Muscle layer of colon (tissue), 2 donors: ENCODE data around the gene GDAP2.
"Not testable (repeated sequence)": the region's sequence is repeated elsewhere in the genome, so short reads cannot be mapped to it uniquely, and the experiment has no call there.

Experiments used
- H3K27ac ChIP-seq: one replicate; pipeline ENCODE4 v1.7.0; 2013; ENCODE audit warnings: low read depth, mild to moderate bottlenecking, low read length, moderate library complexity
- H3K27me3 ChIP-seq, 2 donors: one replicate each; pipeline ENCODE4 v1.7.0; 2013; ENCODE audit warnings: low read length in 2 of 2, mild to moderate bottlenecking in 2 of 2; ENCODE audit not compliant: insufficient read depth in 2 of 2, control insufficient read depth in 1 of 2
- H3K36me3 ChIP-seq: one replicate; pipeline ENCODE4 v1.7.0; 2013; ENCODE audit warnings: mild to moderate bottlenecking, low read length; ENCODE audit not compliant: insufficient read depth
- H3K4me1 ChIP-seq: one replicate; pipeline ENCODE4 v1.7.0; 2013; ENCODE audit warnings: mild to moderate bottlenecking, low read length; ENCODE audit not compliant: insufficient read depth
- H3K4me3 ChIP-seq, 2 donors: one replicate each; pipeline ENCODE4 v1.7.0; 2013; ENCODE audit warnings: low read length in 2 of 2, low read depth in 1 of 2, mild to moderate bottlenecking in 1 of 2, moderate library complexity in 1 of 2
- H3K9ac ChIP-seq: one replicate; pipeline ENCODE4 v1.7.0; 2013; ENCODE audit warnings: low read length
- H3K9me3 ChIP-seq: one replicate; pipeline ENCODE4 v1.7.0; 2013; ENCODE audit warnings: mild to moderate bottlenecking, low read length
- donor health status: abdominal sarcoma.
- donor health status: Adenocarcinoma of cecum.

The GDAP2 gene

GRCh38 chr1:117860896-117861610, 68.4 kb downstream of the GDAP2 start:
- no peak overlapping the region for H3K27ac ChIP-seq
- H3K9me3 ChIP-seq = no peaks in the 10 kb centered on the region
- H3K27me3 ChIP-seq = no peaks in the 10 kb centered on the region
- H3K4me3 ChIP-seq = no peak overlapping the region
- H3K36me3 ChIP-seq = peaks cover 7% of the 10 kb centered on the region
- no peak overlapping the region for H3K9ac ChIP-seq
- peaks cover 9% of the 10 kb centered on the region for H3K4me1 ChIP-seq

- no peak overlapping the region for H3K4me3 ChIP-seq
- no peak overlapping the region for H3K9ac ChIP-seq
- peaks cover 9% of the 10 kb centered on the region for H3K4me1 ChIP-seq
- no peaks in the 10 kb centered on the region for H3K36me3 ChIP-seq
- H3K27me3 ChIP-seq = no peaks in the 10 kb centered on the region
- H3K9me3 ChIP-seq = no peaks in the 10 kb centered on the region
- H3K27ac ChIP-seq = no peak overlapping the region
These were observed 69.5 kb downstream of the GDAP2 start for GRCh38 chr1:117859901-117860300.

GRCh38 chr1:117857418-117857817, 72.0 kb downstream of the GDAP2 start:
- no peak overlapping the region for H3K9ac ChIP-seq
- H3K27ac ChIP-seq = no peak overlapping the region
- H3K36me3 ChIP-seq = no peaks in the 10 kb centered on the region
- H3K4me3 ChIP-seq = no peak overlapping the region
- no peaks in the 10 kb centered on the region for H3K9me3 ChIP-seq
- H3K4me1 ChIP-seq = peaks cover 9% of the 10 kb centered on the region
- no peaks in the 10 kb centered on the region for H3K27me3 ChIP-seq

- H3K4me1 ChIP-seq = no peaks in the 10 kb centered on the region
- no peak overlapping the region for H3K9ac ChIP-seq
- H3K27ac ChIP-seq = no peak overlapping the region
- no peak overlapping the region for H3K4me3 ChIP-seq
- H3K9me3 ChIP-seq = no peaks in the 10 kb centered on the region
- no peaks in the 10 kb centered on the region for H3K27me3 ChIP-seq
- no peaks in the 10 kb centered on the region for H3K36me3 ChIP-seq
These were observed 76.4 kb downstream of the GDAP2 start for GRCh38 chr1:117852853-117853553.

GRCh38 chr1:117851687-117852086, 77.7 kb downstream of the GDAP2 start:
- Histone ChIP-seq H3K4me1 (no peaks in the 10 kb centered on the region), H3K4me3 (no peak overlapping the region), H3K9ac (no peak overlapping the region), H3K36me3 (no peaks in the 10 kb centered on the region), H3K27ac (no peak overlapping the region), H3K9me3 (no peaks in the 10 kb centered on the region), H3K27me3 (no peaks in the 10 kb centered on the region)

GRCh38 chr1:117846674-117847425, 82.6 kb downstream of the GDAP2 start:
- Histone ChIP-seq H3K4me1 (no peaks in the 10 kb centered on the region), H3K4me3 (no peak overlapping the region), H3K9ac (no peak overlapping the region), H3K27me3 (no peaks in the 10 kb centered on the region), H3K27ac (no peak overlapping the region), H3K9me3 (no peaks in the 10 kb centered on the region), H3K36me3 (no peaks in the 10 kb centered on the region)

- not testable (repeated sequence) for H3K36me3 ChIP-seq, H3K4me3 ChIP-seq, H3K9ac ChIP-seq, H3K4me1 ChIP-seq, H3K9me3 ChIP-seq, H3K27ac ChIP-seq, H3K27me3 ChIP-seq
These were observed 84.9 kb downstream of the GDAP2 start for GRCh38 chr1:117844478-117844877.

GRCh38 chr1:117843791-117844190, 85.6 kb downstream of the GDAP2 start:
- no peaks in the 10 kb centered on the region for H3K4me1 ChIP-seq
- no peak overlapping the region for H3K4me3 ChIP-seq
- no peaks in the 10 kb centered on the region for H3K27me3 ChIP-seq

GRCh38 chr1:117842408-117843170, 86.8 kb downstream of the GDAP2 start:
- H3K36me3 ChIP-seq = no peaks in the 10 kb centered on the region
- H3K9me3 ChIP-seq = no peaks in the 10 kb centered on the region
- no peak overlapping the region for H3K9ac ChIP-seq

More at GRCh38 chr1:117843791-117844190, 85.6 kb downstream of the GDAP2 start:
- no peak overlapping the region for H3K27ac ChIP-seq
- H3K36me3 ChIP-seq = no peaks in the 10 kb centered on the region
- no peak overlapping the region for H3K9ac ChIP-seq
- H3K9me3 ChIP-seq = no peaks in the 10 kb centered on the region

GRCh38 chr1:117841117-117841650, 88.2 kb downstream of the GDAP2 start:
- Histone ChIP-seq H3K4me3 (no peak overlapping the region), H3K9ac (no peak overlapping the region), H3K9me3 (no peaks in the 10 kb centered on the region), H3K4me1 (no peaks in the 10 kb centered on the region), H3K27ac (no peak overlapping the region), H3K36me3 (no peaks in the 10 kb centered on the region), H3K27me3 (no peaks in the 10 kb centered on the region)

More at GRCh38 chr1:117842408-117843170, 86.8 kb downstream of the GDAP2 start:
- Histone ChIP-seq H3K27me3 (no peaks in the 10 kb centered on the region), H3K27ac (no peak overlapping the region), H3K4me1 (no peaks in the 10 kb centered on the region), H3K4me3 (no peak overlapping the region)

- H3K36me3 ChIP-seq = no peaks in the 10 kb centered on the region
- H3K9ac ChIP-seq = no peak overlapping the region
- no peak overlapping the region for H3K27ac ChIP-seq
- no peaks in the 10 kb centered on the region for H3K4me1 ChIP-seq
- no peak overlapping the region for H3K4me3 ChIP-seq
- H3K9me3 ChIP-seq = no peaks in the 10 kb centered on the region
- H3K27me3 ChIP-seq = no peaks in the 10 kb centered on the region
These were observed 90.5 kb downstream of the GDAP2 start for GRCh38 chr1:117838911-117839310.
